ENCODE measurements around the gene EXOC4.
A peak's percentile ranks its signal among the peaks of the same experiment; 100 is the strongest.

Gene EXOC4

GRCh38 chr7:133230591-133231194, 22.2 kb upstream of the EXOC4 start:
- no peak overlapping the region for H4K5ac ChIP-seq (ENCODE audit: low read length)
- H3K27me3 ChIP-seq (ENCODE audit: insufficient read depth, low read length, poor library complexity), result no peaks in the 10 kb centered on the region
- no peaks in the 10 kb centered on the region for H3K79me2 ChIP-seq (ENCODE audit: control insufficient read depth, insufficient read depth, low read length)
- H3K4me1 ChIP-seq (ENCODE audit: control insufficient read depth, low read depth, low read length), result no peaks in the 10 kb centered on the region
- H3K56ac ChIP-seq (ENCODE audit: low read length), result no peak overlapping the region
- H3K4me2 ChIP-seq (ENCODE audit: low read length), result no peak overlapping the region
- no peak overlapping the region for H2BK15ac ChIP-seq (replicated peaks; ENCODE audit: low read depth)
- H3K4ac ChIP-seq (ENCODE audit: low read depth, low read length), result no peak overlapping the region
- H3K23ac ChIP-seq (ENCODE audit: low read length), result no peak overlapping the region
- no peaks in the 10 kb centered on the region for H3K36me3 ChIP-seq (ENCODE audit: control insufficient read depth, insufficient read depth, low read length)
- no peak overlapping the region for H3K27ac ChIP-seq (ENCODE audit: low read depth, low read length)
- no peak overlapping the region for H3K18ac ChIP-seq (ENCODE audit: low read length)
- no peak overlapping the region for H2AK5ac ChIP-seq (ENCODE audit: low read length)
- H2BK5ac ChIP-seq (ENCODE audit: low read length), result no peak overlapping the region
- DNase-seq, result peak; percentile 56
- H3K4me3 ChIP-seq (ENCODE audit: low read length), result no peak overlapping the region
- no peaks in the 10 kb centered on the region for H3K79me1 ChIP-seq (ENCODE audit: low read length)
- H4K8ac ChIP-seq (ENCODE audit: low read depth, low read length), result no peak overlapping the region
- H3K9ac ChIP-seq (ENCODE audit: low read length), result no peak overlapping the region
- no peak overlapping the region for H2BK120ac ChIP-seq (ENCODE audit: low read depth, low read length)
- WGBS (ENCODE audit: extremely low coverage, insufficient coverage, low lambda C conversion rate), result no CpG with 5 or more reads among the region's 5 CpGs

DNA sequence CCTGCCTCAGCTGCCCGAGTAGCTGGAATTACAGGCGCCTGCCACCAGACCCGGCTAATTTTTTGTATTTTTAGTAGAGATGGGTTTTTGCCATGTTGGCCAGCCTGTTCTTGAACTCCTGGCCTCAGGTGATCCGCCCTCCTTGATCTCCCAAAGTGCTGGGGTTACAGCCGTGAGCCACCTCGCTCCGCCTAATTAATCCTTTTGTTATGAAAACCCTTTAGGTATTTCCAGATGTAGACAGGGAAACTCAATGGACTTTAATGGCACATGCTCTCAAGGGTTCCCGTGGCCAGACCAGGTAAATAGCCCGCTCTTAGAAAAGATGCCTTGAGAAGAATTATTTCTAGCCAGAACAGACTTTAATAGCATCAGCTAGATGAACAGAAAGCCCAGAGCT, 19.7 kb upstream of the EXOC4 start:
- no peak for DNase-seq
- Histone ChIP-seq H2BK120ac (ENCODE audit: low read depth, low read length) (no peak overlapping the region), H3K79me1 (ENCODE audit: low read length) (no peaks in the 10 kb centered on the region), H3K4me3 (ENCODE audit: low read length) (no peak overlapping the region), H3K4ac (ENCODE audit: low read depth, low read length) (no peak overlapping the region), H3K4me1 (ENCODE audit: control insufficient read depth, low read depth, low read length) (no peaks in the 10 kb centered on the region), H3K36me3 (ENCODE audit: control insufficient read depth, insufficient read depth, low read length) (no peaks in the 10 kb centered on the region), H2AK5ac (ENCODE audit: low read length) (no peak overlapping the region), H3K9ac (ENCODE audit: low read length) (no peak overlapping the region), H3K56ac (ENCODE audit: low read length) (no peak overlapping the region), H4K5ac (ENCODE audit: low read length) (no peak overlapping the region), H4K8ac (ENCODE audit: low read depth, low read length) (no peak overlapping the region), H3K18ac (ENCODE audit: low read length) (no peak overlapping the region), H3K27me3 (ENCODE audit: insufficient read depth, low read length, poor library complexity) (no peaks in the 10 kb centered on the region), H3K79me2 (ENCODE audit: control insufficient read depth, insufficient read depth, low read length) (no peaks in the 10 kb centered on the region), H2BK5ac (ENCODE audit: low read length) (no peak overlapping the region), H2BK15ac (replicated peaks; ENCODE audit: low read depth) (no peak overlapping the region), H3K27ac (ENCODE audit: low read depth, low read length) (no peak overlapping the region), H3K4me2 (ENCODE audit: low read length) (no peak overlapping the region), H3K23ac (ENCODE audit: low read length) (no peak overlapping the region)
- no CpG with 5 or more reads among the region's 9 CpGs for WGBS (ENCODE audit: extremely low coverage, insufficient coverage, low lambda C conversion rate)

DNA sequence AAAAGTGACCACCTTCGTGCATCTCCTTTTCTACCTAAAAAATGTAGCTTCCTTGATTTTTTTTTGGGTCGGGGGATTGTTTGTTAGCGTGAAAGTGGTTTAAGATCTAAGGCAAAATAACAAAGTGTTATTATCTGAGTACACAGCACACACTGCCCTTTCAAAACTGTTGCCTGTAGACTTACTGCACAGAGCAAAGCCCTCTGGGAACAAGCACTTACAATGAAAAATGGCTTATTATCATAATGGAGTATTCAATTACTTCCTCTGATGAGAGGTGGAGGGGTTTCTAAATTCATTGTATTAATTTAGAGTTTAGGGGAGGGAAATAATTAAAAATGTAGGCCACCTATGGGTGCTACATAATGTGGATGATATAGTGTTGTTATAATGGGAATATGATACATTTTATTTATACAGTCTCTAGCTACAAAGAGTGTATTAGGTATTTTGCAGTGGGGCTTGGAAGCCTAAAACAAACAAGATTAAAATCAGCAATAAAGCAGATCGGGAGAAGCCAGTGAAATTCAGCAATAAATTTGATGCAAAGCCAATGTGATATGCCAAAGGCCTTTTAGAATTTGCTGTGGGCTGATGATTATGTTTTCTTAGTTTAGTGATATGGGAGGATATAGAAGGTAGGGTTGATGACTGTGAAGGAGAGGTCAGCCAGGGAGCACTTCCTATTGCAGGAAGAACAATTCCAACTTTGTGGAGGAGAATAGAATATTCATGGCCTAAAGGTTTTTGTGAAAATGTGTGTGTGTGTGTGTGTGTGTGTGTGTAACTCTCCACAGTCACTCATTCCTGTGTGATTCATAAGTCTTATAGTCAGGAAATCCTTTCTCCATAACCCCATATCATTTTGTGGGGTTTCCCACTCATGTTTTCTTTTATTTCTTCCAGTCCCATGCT, 17.7 kb upstream of the EXOC4 start:
- Histone ChIP-seq H3K36me3 (ENCODE audit: control insufficient read depth, insufficient read depth, low read length) (no peaks in the 10 kb centered on the region), H3K27me3 (ENCODE audit: insufficient read depth, low read length, poor library complexity) (no peaks in the 10 kb centered on the region), H3K56ac (ENCODE audit: low read length) (no peak overlapping the region), H3K79me1 (ENCODE audit: low read length) (no peaks in the 10 kb centered on the region), H3K79me2 (ENCODE audit: control insufficient read depth, insufficient read depth, low read length) (no peaks in the 10 kb centered on the region), H3K4me1 (ENCODE audit: control insufficient read depth, low read depth, low read length) (no peaks in the 10 kb centered on the region), H3K4ac (ENCODE audit: low read depth, low read length) (no peak overlapping the region), H2AK5ac (ENCODE audit: low read length) (no peak overlapping the region), H3K4me2 (ENCODE audit: low read length) (no peak overlapping the region), H3K18ac (ENCODE audit: low read length) (no peak overlapping the region), H3K9ac (ENCODE audit: low read length) (no peak overlapping the region), H2BK15ac (replicated peaks; ENCODE audit: low read depth) (no peak overlapping the region), H4K8ac (ENCODE audit: low read depth, low read length) (no peak overlapping the region), H2BK120ac (ENCODE audit: low read depth, low read length) (no peak overlapping the region), H2BK5ac (ENCODE audit: low read length) (no peak overlapping the region), H4K5ac (ENCODE audit: low read length) (no peak overlapping the region), H3K23ac (ENCODE audit: low read length) (no peak overlapping the region), H3K27ac (ENCODE audit: low read depth, low read length) (no peak overlapping the region), H3K4me3 (ENCODE audit: low read length) (no peak overlapping the region)
- no CpG with 5 or more reads among the region's 4 CpGs for WGBS (ENCODE audit: extremely low coverage, insufficient coverage, low lambda C conversion rate)
- no peak for DNase-seq

DNA sequence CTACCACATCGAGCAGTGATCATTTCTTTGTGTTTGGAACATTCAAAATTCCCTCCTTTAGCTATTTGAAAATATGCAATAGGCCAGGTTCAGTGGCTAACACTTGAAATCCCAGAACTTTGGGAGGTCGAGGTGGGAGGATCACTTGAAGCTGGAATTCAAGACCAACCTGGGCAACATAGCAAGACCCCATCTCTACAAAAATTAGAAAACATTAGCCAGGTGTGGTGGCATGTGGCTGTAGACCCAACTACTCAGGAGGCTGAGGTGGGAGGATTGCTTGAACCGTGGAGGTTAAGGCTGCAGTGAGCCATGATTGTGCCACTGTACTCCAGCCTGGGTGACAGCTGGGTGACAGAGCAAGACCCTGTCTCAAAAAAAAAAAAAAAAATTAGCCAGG, 15.3 kb upstream of the EXOC4 start:
- no peak overlapping the region for H3K4me2 ChIP-seq (ENCODE audit: low read length)
- no peak overlapping the region for H3K18ac ChIP-seq (ENCODE audit: low read length)
- no peak overlapping the region for H4K5ac ChIP-seq (ENCODE audit: low read length)
- no peak overlapping the region for H2BK120ac ChIP-seq (ENCODE audit: low read depth, low read length)
- H3K4me3 ChIP-seq (ENCODE audit: low read length), result no peak overlapping the region
- H3K27me3 ChIP-seq (ENCODE audit: insufficient read depth, low read length, poor library complexity), result no peaks in the 10 kb centered on the region
- no peak overlapping the region for H2BK5ac ChIP-seq (ENCODE audit: low read length)
- H3K9ac ChIP-seq (ENCODE audit: low read length), result no peak overlapping the region
- DNase-seq, result no peak
- no peak overlapping the region for H2AK5ac ChIP-seq (ENCODE audit: low read length)
- H3K27ac ChIP-seq (ENCODE audit: low read depth, low read length), result no peak overlapping the region
- no peaks in the 10 kb centered on the region for H3K36me3 ChIP-seq (ENCODE audit: control insufficient read depth, insufficient read depth, low read length)
- H3K56ac ChIP-seq (ENCODE audit: low read length), result no peak overlapping the region
- no peaks in the 10 kb centered on the region for H3K79me2 ChIP-seq (ENCODE audit: control insufficient read depth, insufficient read depth, low read length)
- WGBS (ENCODE audit: extremely low coverage, insufficient coverage, low lambda C conversion rate), result no CpG with 5 or more reads among the region's 3 CpGs
- no peak overlapping the region for H3K23ac ChIP-seq (ENCODE audit: low read length)
- no peak overlapping the region for H3K4ac ChIP-seq (ENCODE audit: low read depth, low read length)
- no peaks in the 10 kb centered on the region for H3K79me1 ChIP-seq (ENCODE audit: low read length)
- no peak overlapping the region for H2BK15ac ChIP-seq (replicated peaks; ENCODE audit: low read depth)
- H4K8ac ChIP-seq (ENCODE audit: low read depth, low read length), result no peak overlapping the region
- no peaks in the 10 kb centered on the region for H3K4me1 ChIP-seq (ENCODE audit: control insufficient read depth, low read depth, low read length)

GRCh38 chr7:133240302-133240701, 12.6 kb upstream of the EXOC4 start:
- Histone ChIP-seq H3K27me3 (ENCODE audit: insufficient read depth, low read length, poor library complexity) (no peaks in the 10 kb centered on the region), H3K79me1 (ENCODE audit: low read length) (no peaks in the 10 kb centered on the region), H3K4me1 (ENCODE audit: control insufficient read depth, low read depth, low read length) (no peaks in the 10 kb centered on the region), H3K9ac (ENCODE audit: low read length) (no peak overlapping the region), H4K8ac (ENCODE audit: low read depth, low read length) (no peak overlapping the region), H3K79me2 (ENCODE audit: control insufficient read depth, insufficient read depth, low read length) (no peaks in the 10 kb centered on the region), H3K4ac (ENCODE audit: low read depth, low read length) (no peak overlapping the region), H2AK5ac (ENCODE audit: low read length) (no peak overlapping the region), H2BK120ac (ENCODE audit: low read depth, low read length) (no peak overlapping the region), H3K56ac (ENCODE audit: low read length) (no peak overlapping the region), H2BK15ac (replicated peaks; ENCODE audit: low read depth) (no peak overlapping the region), H3K23ac (ENCODE audit: low read length) (no peak overlapping the region), H3K18ac (ENCODE audit: low read length) (no peak overlapping the region), H3K36me3 (ENCODE audit: control insufficient read depth, insufficient read depth, low read length) (no peaks in the 10 kb centered on the region), H3K4me2 (ENCODE audit: low read length) (no peak overlapping the region), H3K4me3 (ENCODE audit: low read length) (no peak overlapping the region), H4K5ac (ENCODE audit: low read length) (no peak overlapping the region), H2BK5ac (ENCODE audit: low read length) (no peak overlapping the region), H3K27ac (ENCODE audit: low read depth, low read length) (no peak overlapping the region)
- WGBS (ENCODE audit: extremely low coverage, insufficient coverage, low lambda C conversion rate), result no CpG with 5 or more reads among the region's 3 CpGs
- no peak for DNase-seq
